Measurements from ENCODE around the gene MAPKAP1. TPM values are rescaled to one million over a fixed set of nuclear protein-coding genes. Genes with fewer than 3 reads are reported as not detected.

The MAPKAP1 gene
- total RNA-seq, 1 donor from 2014 or later: 67.3 TPM

GRCh38 chr9:125446561-125447094, 260.4 kb downstream of the MAPKAP1 start:
- Mint-ChIP-seq H3K4me3 (no peak overlapping the region), H3K4me1 (ENCODE audit: unreplicated experiment) (peaks cover 48% of the 10 kb centered on the region), H3K27me3 (no peaks in the 10 kb centered on the region), H3K9me3 (no peaks in the 10 kb centered on the region), H3K36me3 (peaks cover 14% of the 10 kb centered on the region), H3K27ac (no peak overlapping the region)
- DNase-seq (ENCODE audit: extremely low spot score, unreplicated experiment): no peak
- no peak for TF ChIP-seq CTCF (conservative IDR thresholded peaks at IDR 0.05)

GRCh38 chr9:125444956-125445506, 262.0 kb downstream of the MAPKAP1 start:
- no peak for TF ChIP-seq CTCF (conservative IDR thresholded peaks at IDR 0.05)
- Mint-ChIP-seq H3K27me3 (no peaks in the 10 kb centered on the region), H3K27ac (no peak overlapping the region), H3K4me3 (no peak overlapping the region), H3K36me3 (peaks cover 11% of the 10 kb centered on the region), H3K4me1 (ENCODE audit: unreplicated experiment) (peaks cover 39% of the 10 kb centered on the region), H3K9me3 (no peaks in the 10 kb centered on the region)
- no peak for DNase-seq (ENCODE audit: extremely low spot score, unreplicated experiment)

DNA sequence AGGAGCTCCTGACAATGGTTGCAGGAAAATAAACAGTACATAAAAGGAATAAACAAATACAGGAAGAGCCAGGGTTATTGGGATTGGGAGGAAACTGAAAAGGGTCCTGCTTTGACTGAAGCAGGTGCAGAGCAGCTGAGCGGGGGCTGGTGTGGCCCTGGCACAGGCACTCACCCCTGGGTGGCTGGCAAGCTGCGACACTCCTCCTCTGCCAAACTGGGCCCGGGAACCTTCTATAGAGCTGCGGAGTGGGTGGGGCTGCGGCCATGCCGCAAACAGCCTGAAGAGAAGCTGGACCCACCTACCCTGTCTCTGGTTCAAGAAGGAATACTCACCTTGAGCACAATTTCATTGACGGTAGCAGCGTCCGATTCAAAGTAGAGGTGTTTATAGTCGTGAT, 262.8 kb downstream of the MAPKAP1 start:
- no peak for TF ChIP-seq CTCF (conservative IDR thresholded peaks at IDR 0.05)
- H3K27ac Mint-ChIP-seq: peak overlapping the region; percentile 54
- H3K27me3 Mint-ChIP-seq: no peaks in the 10 kb centered on the region
- DNase-seq (ENCODE audit: extremely low spot score, unreplicated experiment): peak; percentile 66
- H3K36me3 Mint-ChIP-seq: peaks cover 11% of the 10 kb centered on the region
- H3K9me3 Mint-ChIP-seq: no peaks in the 10 kb centered on the region
- H3K4me3 Mint-ChIP-seq: no peak overlapping the region
- peaks cover 33% of the 10 kb centered on the region for H3K4me1 Mint-ChIP-seq (ENCODE audit: unreplicated experiment)

GRCh38 chr9:125443367-125443766, 263.6 kb downstream of the MAPKAP1 start:
- Mint-ChIP-seq H3K27ac (peak overlapping the region; percentile 54), H3K36me3 (peaks cover 11% of the 10 kb centered on the region), H3K4me1 (ENCODE audit: unreplicated experiment) (peaks cover 31% of the 10 kb centered on the region), H3K4me3 (no peak overlapping the region), H3K27me3 (no peaks in the 10 kb centered on the region), H3K9me3 (no peaks in the 10 kb centered on the region)
- TF ChIP-seq CTCF (conservative IDR thresholded peaks at IDR 0.05): no peak
- no peak for DNase-seq (ENCODE audit: extremely low spot score, unreplicated experiment)

DNA sequence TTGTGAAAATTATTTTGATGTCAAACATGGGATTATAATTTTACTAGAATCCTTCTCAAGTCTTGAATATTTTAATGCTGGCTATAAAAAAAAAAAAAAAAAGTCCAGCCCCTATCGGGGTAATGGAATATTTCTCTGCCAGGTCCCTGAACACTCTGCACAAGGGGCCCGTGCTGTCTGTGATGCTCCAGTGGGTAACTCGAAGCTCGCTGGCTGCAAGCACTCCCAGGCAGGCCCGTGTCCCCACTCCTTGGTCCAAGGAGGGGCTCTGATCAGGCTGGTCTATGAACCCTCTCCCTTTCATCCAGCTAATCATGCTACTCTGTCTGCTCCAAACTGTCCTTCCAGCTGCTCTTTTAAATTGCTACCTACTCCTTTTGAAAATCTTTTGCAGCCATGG, 264.6 kb downstream of the MAPKAP1 start:
- TF ChIP-seq CTCF (conservative IDR thresholded peaks at IDR 0.05): no peak
- no peak for DNase-seq (ENCODE audit: extremely low spot score, unreplicated experiment)
- Mint-ChIP-seq H3K4me1 (ENCODE audit: unreplicated experiment) (peaks cover 30% of the 10 kb centered on the region), H3K27me3 (no peaks in the 10 kb centered on the region), H3K4me3 (no peak overlapping the region), H3K27ac (no peak overlapping the region), H3K36me3 (peaks cover 11% of the 10 kb centered on the region), H3K9me3 (no peaks in the 10 kb centered on the region)

Data from type B pancreatic cell (in vitro differentiated cells).